ENCODE results near the gene PRR16.

Gene PRR16

GRCh38 chr5:120507197-120507596, 43.1 kb downstream of the PRR16 start:
- no peaks in the 10 kb centered on the region for H3K27me3 ChIP-seq (replicated peaks; ENCODE audit: insufficient read depth, low read length)
- no peaks in the 10 kb centered on the region for H3F3A ChIP-seq (ENCODE audit: insufficient read depth, low read length)
- TF ChIP-seq CTCF (IDR thresholded peaks at IDR 0.05; ENCODE audit: low read length) (no peak), EZH2phosphoT487 (IDR thresholded peaks at IDR 0.05; ENCODE audit: low read length) (no peak), EZH2 (optimal IDR thresholded peaks at IDR 0.05; ENCODE audit: low read depth, low read length) (no peak)
- no peak overlapping the region for H3K4me2 ChIP-seq (ENCODE audit: low read depth, low read length)
- H4K20me1 ChIP-seq (ENCODE audit: insufficient read depth, low read length) = no peaks in the 10 kb centered on the region
- no peak overlapping the region for H3K27ac ChIP-seq (ENCODE audit: low read length)
- H3K9me3 ChIP-seq (replicated peaks; ENCODE audit: insufficient read depth, low read length) = no peaks in the 10 kb centered on the region
- H3K4me1 ChIP-seq (ENCODE audit: low read length) = no peaks in the 10 kb centered on the region
- no peak overlapping the region for H2AFZ ChIP-seq (ENCODE audit: low read length)
- no peak overlapping the region for H3K9ac ChIP-seq (ENCODE audit: low read length)
- no peak for DNase-seq
- H3K9me2 ChIP-seq (replicated peaks; ENCODE audit: insufficient read depth, low read length) = no peaks in the 10 kb centered on the region
- no peak overlapping the region for H3K4me3 ChIP-seq (ENCODE audit: low read length)
- H3K79me2 ChIP-seq (ENCODE audit: low read length) = no peaks in the 10 kb centered on the region
- no peaks in the 10 kb centered on the region for H3K36me3 ChIP-seq (replicated peaks; ENCODE audit: insufficient read depth, low read length)

- no peaks in the 10 kb centered on the region for H4K20me1 ChIP-seq (ENCODE audit: insufficient read depth, low read length)
- TF ChIP-seq CTCF (IDR thresholded peaks at IDR 0.05; ENCODE audit: low read length) (no peak), EZH2 (optimal IDR thresholded peaks at IDR 0.05; ENCODE audit: low read depth, low read length) (no peak), EZH2phosphoT487 (IDR thresholded peaks at IDR 0.05; ENCODE audit: low read length) (no peak)
- H3K4me3 ChIP-seq (ENCODE audit: low read length) = no peak overlapping the region
- H3K4me1 ChIP-seq (ENCODE audit: low read length) = no peaks in the 10 kb centered on the region
- DNase-seq = no peak
- no peaks in the 10 kb centered on the region for H3K27me3 ChIP-seq (replicated peaks; ENCODE audit: insufficient read depth, low read length)
- H3K27ac ChIP-seq (ENCODE audit: low read length) = no peak overlapping the region
- H3K4me2 ChIP-seq (ENCODE audit: low read depth, low read length) = no peak overlapping the region
- H3K36me3 ChIP-seq (replicated peaks; ENCODE audit: insufficient read depth, low read length) = no peaks in the 10 kb centered on the region
- no peak overlapping the region for H2AFZ ChIP-seq (ENCODE audit: low read length)
- H3K9me3 ChIP-seq (replicated peaks; ENCODE audit: insufficient read depth, low read length) = no peaks in the 10 kb centered on the region
- no peaks in the 10 kb centered on the region for H3K79me2 ChIP-seq (ENCODE audit: low read length)
- no peaks in the 10 kb centered on the region for H3F3A ChIP-seq (ENCODE audit: insufficient read depth, low read length)
- H3K9me2 ChIP-seq (replicated peaks; ENCODE audit: insufficient read depth, low read length) = no peaks in the 10 kb centered on the region
- no peak overlapping the region for H3K9ac ChIP-seq (ENCODE audit: low read length)
These were observed 43.8 kb downstream of the PRR16 start for GRCh38 chr5:120507800-120508463.

DNA sequence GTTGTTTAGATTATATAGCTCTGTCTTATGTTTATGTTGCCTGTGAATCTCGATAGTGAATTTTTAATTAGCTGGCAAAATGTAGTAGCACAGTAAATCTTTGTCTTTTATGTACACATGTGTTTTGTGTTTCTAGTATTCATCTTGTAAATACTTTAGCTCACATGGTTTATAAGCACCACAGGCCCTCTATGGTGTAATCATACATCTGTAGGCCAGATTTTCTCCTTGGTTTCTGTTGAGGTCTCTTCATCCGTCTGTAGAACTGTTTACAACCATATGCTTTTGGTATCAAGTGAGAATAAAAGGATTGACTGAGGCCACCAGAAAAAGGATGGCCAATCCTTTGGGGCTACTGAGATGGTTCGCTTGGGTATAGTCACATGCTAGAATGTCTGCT, 45.0 kb downstream of the PRR16 start:
- Histone ChIP-seq H3K9ac (ENCODE audit: low read length) (no peak overlapping the region), H3K27me3 (replicated peaks; ENCODE audit: insufficient read depth, low read length) (no peaks in the 10 kb centered on the region), H3K4me2 (ENCODE audit: low read depth, low read length) (no peak overlapping the region), H2AFZ (ENCODE audit: low read length) (no peak overlapping the region), H3K9me3 (replicated peaks; ENCODE audit: insufficient read depth, low read length) (no peaks in the 10 kb centered on the region), H3K36me3 (replicated peaks; ENCODE audit: insufficient read depth, low read length) (no peaks in the 10 kb centered on the region), H3K27ac (ENCODE audit: low read length) (no peak overlapping the region), H3K4me1 (ENCODE audit: low read length) (no peaks in the 10 kb centered on the region), H4K20me1 (ENCODE audit: insufficient read depth, low read length) (no peaks in the 10 kb centered on the region), H3K9me2 (replicated peaks; ENCODE audit: insufficient read depth, low read length) (no peaks in the 10 kb centered on the region), H3K79me2 (ENCODE audit: low read length) (no peaks in the 10 kb centered on the region), H3F3A (ENCODE audit: insufficient read depth, low read length) (no peaks in the 10 kb centered on the region), H3K4me3 (ENCODE audit: low read length) (no peak overlapping the region)
- TF ChIP-seq EZH2phosphoT487 (IDR thresholded peaks at IDR 0.05; ENCODE audit: low read length) = no peak
- TF ChIP-seq EZH2 (optimal IDR thresholded peaks at IDR 0.05; ENCODE audit: low read depth, low read length) = no peak
- TF ChIP-seq CTCF (IDR thresholded peaks at IDR 0.05; ENCODE audit: low read length) = no peak
- no peak for DNase-seq
